ENCODE measurements around the gene PUSL1.

DNA sequence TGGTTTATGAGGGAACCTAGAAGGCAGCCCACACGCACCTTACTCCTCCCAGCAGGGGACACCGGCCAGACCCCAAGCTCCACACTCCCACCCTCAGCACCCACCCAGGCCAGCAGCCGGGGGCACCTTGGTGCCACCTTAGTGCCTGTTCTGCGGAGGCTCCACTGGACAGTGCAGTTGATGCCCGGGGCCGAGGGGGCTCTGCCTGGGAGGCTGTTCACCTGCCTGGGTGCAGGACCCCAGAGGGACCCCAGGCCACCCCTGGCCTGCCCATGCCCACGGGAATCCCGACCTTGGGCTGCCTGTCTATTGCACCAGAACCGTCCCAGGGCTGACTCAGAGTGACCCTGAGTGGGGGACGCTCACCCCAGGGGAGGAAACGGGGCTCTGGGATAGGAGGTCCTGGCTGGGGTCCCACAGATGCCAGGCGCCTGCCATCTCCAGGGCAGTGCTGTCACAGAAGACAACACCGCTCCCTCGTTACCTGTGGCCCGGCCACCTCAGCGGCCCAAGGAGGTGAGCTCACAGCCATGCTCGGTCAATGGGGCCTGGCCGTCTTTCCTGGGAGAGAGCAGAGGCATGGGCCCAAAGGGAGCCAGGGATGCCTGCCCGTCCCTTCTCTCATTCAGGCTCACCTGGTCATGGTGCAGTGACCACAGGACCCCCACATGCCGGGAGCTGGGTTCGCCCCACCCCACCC is 27.5 kb upstream of the PUSL1 start:
- TF ChIP-seq, protein P1, sequence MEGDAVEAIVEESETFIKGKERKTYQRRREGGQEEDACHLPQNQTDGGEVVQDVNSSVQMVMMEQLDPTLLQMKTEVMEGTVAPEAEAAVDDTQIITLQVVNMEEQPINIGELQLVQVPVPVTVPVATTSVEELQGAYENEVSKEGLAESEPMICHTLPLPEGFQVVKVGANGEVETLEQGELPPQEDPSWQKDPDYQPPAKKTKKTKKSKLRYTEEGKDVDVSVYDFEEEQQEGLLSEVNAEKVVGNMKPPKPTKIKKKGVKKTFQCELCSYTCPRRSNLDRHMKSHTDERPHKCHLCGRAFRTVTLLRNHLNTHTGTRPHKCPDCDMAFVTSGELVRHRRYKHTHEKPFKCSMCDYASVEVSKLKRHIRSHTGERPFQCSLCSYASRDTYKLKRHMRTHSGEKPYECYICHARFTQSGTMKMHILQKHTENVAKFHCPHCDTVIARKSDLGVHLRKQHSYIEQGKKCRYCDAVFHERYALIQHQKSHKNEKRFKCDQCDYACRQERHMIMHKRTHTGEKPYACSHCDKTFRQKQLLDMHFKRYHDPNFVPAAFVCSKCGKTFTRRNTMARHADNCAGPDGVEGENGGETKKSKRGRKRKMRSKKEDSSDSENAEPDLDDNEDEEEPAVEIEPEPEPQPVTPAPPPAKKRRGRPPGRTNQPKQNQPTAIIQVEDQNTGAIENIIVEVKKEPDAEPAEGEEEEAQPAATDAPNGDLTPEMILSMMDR (IDR thresholded peaks at IDR 0.05; ENCODE audit: insufficient read depth, low read length) = no peak
- TF ChIP-seq, protein P2, sequence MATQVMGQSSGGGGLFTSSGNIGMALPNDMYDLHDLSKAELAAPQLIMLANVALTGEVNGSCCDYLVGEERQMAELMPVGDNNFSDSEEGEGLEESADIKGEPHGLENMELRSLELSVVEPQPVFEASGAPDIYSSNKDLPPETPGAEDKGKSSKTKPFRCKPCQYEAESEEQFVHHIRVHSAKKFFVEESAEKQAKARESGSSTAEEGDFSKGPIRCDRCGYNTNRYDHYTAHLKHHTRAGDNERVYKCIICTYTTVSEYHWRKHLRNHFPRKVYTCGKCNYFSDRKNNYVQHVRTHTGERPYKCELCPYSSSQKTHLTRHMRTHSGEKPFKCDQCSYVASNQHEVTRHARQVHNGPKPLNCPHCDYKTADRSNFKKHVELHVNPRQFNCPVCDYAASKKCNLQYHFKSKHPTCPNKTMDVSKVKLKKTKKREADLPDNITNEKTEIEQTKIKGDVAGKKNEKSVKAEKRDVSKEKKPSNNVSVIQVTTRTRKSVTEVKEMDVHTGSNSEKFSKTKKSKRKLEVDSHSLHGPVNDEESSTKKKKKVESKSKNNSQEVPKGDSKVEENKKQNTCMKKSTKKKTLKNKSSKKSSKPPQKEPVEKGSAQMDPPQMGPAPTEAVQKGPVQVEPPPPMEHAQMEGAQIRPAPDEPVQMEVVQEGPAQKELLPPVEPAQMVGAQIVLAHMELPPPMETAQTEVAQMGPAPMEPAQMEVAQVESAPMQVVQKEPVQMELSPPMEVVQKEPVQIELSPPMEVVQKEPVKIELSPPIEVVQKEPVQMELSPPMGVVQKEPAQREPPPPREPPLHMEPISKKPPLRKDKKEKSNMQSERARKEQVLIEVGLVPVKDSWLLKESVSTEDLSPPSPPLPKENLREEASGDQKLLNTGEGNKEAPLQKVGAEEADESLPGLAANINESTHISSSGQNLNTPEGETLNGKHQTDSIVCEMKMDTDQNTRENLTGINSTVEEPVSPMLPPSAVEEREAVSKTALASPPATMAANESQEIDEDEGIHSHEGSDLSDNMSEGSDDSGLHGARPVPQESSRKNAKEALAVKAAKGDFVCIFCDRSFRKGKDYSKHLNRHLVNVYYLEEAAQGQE (IDR thresholded peaks at IDR 0.05; ENCODE audit: insufficient replicate concordance, low read depth) = no peak
